Lung (tissue), 16 donors: ENCODE measurements around the gene GYG1. TPM values are rescaled to one million over a fixed set of nuclear protein-coding genes. Genes with fewer than 3 reads are reported as not detected.

Experiments used
- ATAC-seq: fragments of 200-7000 bp; cut with Tn5 transposase; one replicate; pipeline ENCODE4 v1.9.1; 2020; ENCODE audit warnings: moderate number of reproducible peaks; ENCODE audit not compliant: insufficient read depth, low FRiP score
- DNase-seq, 3 donors: peaks; one replicate each; pipeline ENCODE4 v3.0.0-alpha.2; 2013 to 2017
- H3K27ac ChIP-seq, 2 donors: one replicate each; pipeline ENCODE4 v1.5.1; 2013; ENCODE audit warnings: mild to moderate bottlenecking in 2 of 2, moderate library complexity in 2 of 2, control low read depth in 1 of 2, inconsistent platforms in 1 of 2, low read depth in 1 of 2, low read length in 1 of 2
- H3K27me3 ChIP-seq, 3 donors: one replicate each; pipeline ENCODE4 v1.5.1; 2013; ENCODE audit warnings: low read length in 2 of 3; ENCODE audit not compliant: control insufficient read depth in 3 of 3, insufficient read depth in 3 of 3
- H3K36me3 ChIP-seq, 4 donors: one replicate each; pipeline ENCODE4 v1.5.1; 2013; ENCODE audit warnings: low read length in 4 of 4, mild to moderate bottlenecking in 1 of 4, moderate library complexity in 1 of 4; ENCODE audit not compliant: control insufficient read depth in 4 of 4, insufficient read depth in 4 of 4
- H3K4me1 ChIP-seq, 5 donors: one replicate each; pipeline ENCODE4 v1.5.1; 2013; ENCODE audit warnings: low read length in 5 of 5, mild to moderate bottlenecking in 2 of 5, moderate library complexity in 1 of 5; ENCODE audit not compliant: control insufficient read depth in 5 of 5, insufficient read depth in 5 of 5
- H3K4me3 ChIP-seq: one replicate; pipeline ENCODE4 v1.5.1; 2013; ENCODE audit warnings: mild to moderate bottlenecking, control low read depth, moderate library complexity
- H3K9ac ChIP-seq, 2 donors: one replicate each; pipeline ENCODE4 v1.5.1; 2013; ENCODE audit warnings: low read length in 2 of 2, control low read depth in 1 of 2; ENCODE audit not compliant: insufficient read depth in 1 of 2
- H3K9me3 ChIP-seq, 4 donors: one replicate each; pipeline ENCODE4 v1.5.1; 2013; ENCODE audit warnings: low read length in 3 of 4, mild to moderate bottlenecking in 1 of 4, moderate library complexity in 1 of 4; ENCODE audit not compliant: control insufficient read depth in 4 of 4, insufficient read depth in 3 of 4
- CTCF ChIP-seq: IDR thresholded peaks from 2 replicates; pipeline ENCODE4 v1.5.1; 2012; ENCODE audit warnings: mild to moderate bottlenecking; ENCODE audit errors: control extremely low read depth, extremely low read depth
- WGBS, 2 donors: extraction: QIAGEN DNeasy Blood & Tissue Kit; methylation state at CpG; one replicate each; pipeline ENCODE4 v1.1.7; 2013; 5-methylcytosine and 5-hydroxymethylcytosine counted together
- long read RNA-seq, 5 donors: transcript quantifications; one replicate each; lab custom pipeline, GENCODE V29; 2026
- polyA plus RNA-seq, 2 donors: library from polyadenylated mRNA; stranded (reverse); fragments of 200-250 nt; gene quantifications; one replicate each; pipeline ENCODE4 v1.2.1, GENCODE V29; 2013
- total RNA-seq, 2 donors: library from RNA; depleted of rRNA in 1 of 2; stranded (reverse); fragments of >200 nt in 1 of 2; gene quantifications; one replicate each; pipeline ENCODE4 v1.2.1, GENCODE V29; 2014 to 2021
- donor health status: control.
- donor health status: control.
- donor health status: Bipolar disorder and iron deficiency.
- donor health status: healthy.
- donor health status: DM: yes; HTN: yes; CAD: no.

The GYG1 gene
- 10 to 100 TPM; 41.8 to 78.7 TPM for total RNA-seq
- polyA plus RNA-seq = 100 to 1,000 TPM in 1 of 2 donors, 10 to 100 TPM in 1; 23.2 to 115 TPM
- long read RNA-seq, donor 1, transcript GYG1-201 (7 exons, 1,890 nt) = major isoform, 22 of 58 reads
- long read RNA-seq, donor 1, partial matches to known transcripts = 32 of 58 reads
- long read RNA-seq, donor 1, other reads (novel, unspliced or antisense) = 0 of 58 reads
- long read RNA-seq, donor 2, partial matches to known transcripts = 8 of 12 reads
- long read RNA-seq, donor 2, other reads (novel, unspliced or antisense) = 0 of 12 reads
- long read RNA-seq, donor 3, transcript GYG1-201 (7 exons, 1,890 nt) = major isoform, 13 of 39 reads
- long read RNA-seq, donor 3, partial matches to known transcripts = 26 of 39 reads
- long read RNA-seq, donor 3, other reads (novel, unspliced or antisense) = 0 of 39 reads
- long read RNA-seq, donor 4, transcript GYG1-201 (7 exons, 1,890 nt) = major isoform, 15 of 31 reads
- long read RNA-seq, donor 4, partial matches to known transcripts = 16 of 31 reads
- long read RNA-seq, donor 4, other reads (novel, unspliced or antisense) = 0 of 31 reads
- long read RNA-seq, donor 5, transcript GYG1-201 (7 exons, 1,890 nt) = major isoform, 17 of 100 reads
- long read RNA-seq, donor 5, transcript GYG1-205 (2 exons, 704 nt) = minor isoform, 5 of 100 reads
- long read RNA-seq, donor 5, partial matches to known transcripts = 78 of 100 reads
- long read RNA-seq, donor 5, other reads (novel, unspliced or antisense) = 0 of 100 reads

GRCh38 chr3:148991219-148992026 is at the start of gene GYG1:
GYG1 (plus strand) TSS chr3:148991540; CDS start chr3:148991641, 101 bp downstream.
- WGBS, 2 donors = 0% methylated on average over 52 to 91 of the region's 91 CpGs
- Histone ChIP-seq H3K27ac (peak within 1 kb of the TSS; percentile 99 to 100), H3K27me3 (no peaks in the 10 kb centered on the region), H3K9ac (peak within 1 kb of the TSS; percentile 26 to 86), H3K4me3 (peak within 1 kb of the TSS; percentile 90), H3K36me3 (peaks cover 5 to 29% (median 18%) of the 10 kb centered on the region in 4 donors), H3K9me3 (no peaks in the 10 kb centered on the region), H3K4me1 (peaks cover 0 to 36% (median 7%) of the 10 kb centered on the region in 5 donors)
- ATAC-seq = peak; percentile 93
- DNase-seq = peak; percentile 84 to 93 (median 85)
- TF ChIP-seq CTCF = peak; percentile 21

- peak; percentile 31 for TF ChIP-seq CTCF
- no peak overlapping the region for H3K4me3 ChIP-seq
- 37 to 39% methylated on average over 2 of the region's 2 CpGs for WGBS, 2 donors
- no peaks in the 10 kb centered on the region for H3K27me3 ChIP-seq
- no peak overlapping the region for H3K9ac ChIP-seq
- peak; percentile 77 for ATAC-seq
- H3K9me3 ChIP-seq = no peaks in the 10 kb centered on the region
- H3K4me1 ChIP-seq = peaks cover 0 to 9% (median 0%) of the 10 kb centered on the region in 5 donors
- H3K36me3 ChIP-seq = no peaks in the 10 kb centered on the region
- H3K27ac ChIP-seq = no peak overlapping the region
- DNase-seq = peak in 2 of 3 donors; percentile 70 to 78
These were observed 47.7 kb upstream of the GYG1 start for GRCh38 chr3:148943506-148944205.

- no peak for TF ChIP-seq CTCF
- H3K9ac ChIP-seq = no peak overlapping the region
- ATAC-seq (no peak), DNase-seq (no peak)
- no peaks in the 10 kb centered on the region for H3K36me3 ChIP-seq
- H3K27me3 ChIP-seq = no peaks in the 10 kb centered on the region
- WGBS, 2 donors = 85 to 96% methylated on average over 2 of the region's 2 CpGs
- H3K4me1 ChIP-seq = peaks cover 0 to 9% (median 0%) of the 10 kb centered on the region in 5 donors
- no peak overlapping the region for H3K4me3 ChIP-seq
- H3K9me3 ChIP-seq = no peaks in the 10 kb centered on the region
- H3K27ac ChIP-seq = no peak overlapping the region
These were observed 46.2 kb upstream of the GYG1 start for GRCh38 chr3:148945116-148945515.
